ENCODE measurements around the gene TRIM10. TPM values are rescaled to one million over a fixed set of nuclear protein-coding genes. Genes with fewer than 3 reads are reported as not detected.

Gene TRIM10
- total and polyA plus RNA-seq, 7 donors, result 0.36 to 4.8 (median 3.1) TPM; not detected in 3

- peaks cover 0 to 25% (median 7%) of the 10 kb centered on the region in 3 donors for H3K27me3 ChIP-seq
- intact Hi-C loops (cut with DNase I), result no loop called here
- no peak for TF ChIP-seq CTCF (IDR thresholded peaks at IDR 0.05)
- TF ChIP-seq EP300 (IDR thresholded peaks at IDR 0.05), result no peak
- TF ChIP-seq POLR2AphosphoS5 (IDR thresholded peaks at IDR 0.05), result no peak
- no peak for TF ChIP-seq POLR2A (IDR thresholded peaks at IDR 0.05)
Observed at GRCh38 chr6:30151580-30151979, 9.4 kb downstream of the TRIM10 start.

GRCh38 chr6:30150671-30151395, 10.2 kb downstream of the TRIM10 start:
- intact Hi-C loops (cut with DNase I), result no loop called here
- TF ChIP-seq EP300 (IDR thresholded peaks at IDR 0.05), result no peak
- no peak for TF ChIP-seq CTCF (IDR thresholded peaks at IDR 0.05)
- no peak for TF ChIP-seq POLR2AphosphoS5 (IDR thresholded peaks at IDR 0.05)
- no peak for TF ChIP-seq POLR2A (IDR thresholded peaks at IDR 0.05)
- Histone ChIP-seq H3K27me3 (peaks cover 0 to 19% (median 7%) of the 10 kb centered on the region in 3 donors), H3K27ac (no peak overlapping the region), H3K9me3 (no peaks in the 10 kb centered on the region), H3K4me3 (no peak overlapping the region), H3K36me3 (no peaks in the 10 kb centered on the region), H3K4me1 (no peaks in the 10 kb centered on the region)
- WGBS, 2 donors, result 90% methylated on average over 10 of the region's 10 CpGs
- no peak for DNase-seq

More at GRCh38 chr6:30151580-30151979, 9.4 kb downstream of the TRIM10 start:
- Histone ChIP-seq H3K9me3 (no peaks in the 10 kb centered on the region), H3K27ac (no peak overlapping the region), H3K4me1 (no peaks in the 10 kb centered on the region), H3K4me3 (no peak overlapping the region), H3K36me3 (no peaks in the 10 kb centered on the region)
- WGBS, 2 donors, result 49 to 61% methylated on average over 3 of the region's 3 CpGs
- no peak for DNase-seq

GRCh38 chr6:30149858-30150550, 11.0 kb downstream of the TRIM10 start:
- Histone ChIP-seq H3K4me1 (no peaks in the 10 kb centered on the region), H3K4me3 (no peak overlapping the region), H3K27me3 (peaks cover 0 to 22% (median 7%) of the 10 kb centered on the region in 3 donors), H3K36me3 (no peaks in the 10 kb centered on the region), H3K27ac (no peak overlapping the region), H3K9me3 (no peaks in the 10 kb centered on the region)
- TF ChIP-seq POLR2AphosphoS5 (IDR thresholded peaks at IDR 0.05) (no peak), POLR2A (IDR thresholded peaks at IDR 0.05) (no peak), CTCF (IDR thresholded peaks at IDR 0.05) (no peak), EP300 (IDR thresholded peaks at IDR 0.05) (no peak)
- intact Hi-C loops (cut with DNase I), result no loop called here
- 78 to 88% methylated on average over 7 of the region's 7 CpGs for WGBS, 2 donors
- DNase-seq, result no peak

GRCh38 chr6:30149234-30149633, 11.8 kb downstream of the TRIM10 start:
- Histone ChIP-seq H3K27ac (no peak overlapping the region), H3K4me1 (no peaks in the 10 kb centered on the region), H3K4me3 (no peak overlapping the region), H3K36me3 (no peaks in the 10 kb centered on the region), H3K27me3 (peaks cover 0 to 28% (median 7%) of the 10 kb centered on the region in 3 donors), H3K9me3 (no peaks in the 10 kb centered on the region)
- 58 to 69% methylated on average over 3 of the region's 3 CpGs for WGBS, 2 donors
- intact Hi-C loops (cut with DNase I), result no loop called here
- TF ChIP-seq POLR2AphosphoS5 (IDR thresholded peaks at IDR 0.05) (no peak), CTCF (IDR thresholded peaks at IDR 0.05) (no peak), EP300 (IDR thresholded peaks at IDR 0.05) (no peak), POLR2A (IDR thresholded peaks at IDR 0.05) (no peak)
- no peak for DNase-seq
